Measurements from ENCODE around the gene SPRTN.

GRCh38 chr1:231355171-231355570 is 17.1 kb downstream of the SPRTN start:
- TF ChIP-seq, protein P1, sequence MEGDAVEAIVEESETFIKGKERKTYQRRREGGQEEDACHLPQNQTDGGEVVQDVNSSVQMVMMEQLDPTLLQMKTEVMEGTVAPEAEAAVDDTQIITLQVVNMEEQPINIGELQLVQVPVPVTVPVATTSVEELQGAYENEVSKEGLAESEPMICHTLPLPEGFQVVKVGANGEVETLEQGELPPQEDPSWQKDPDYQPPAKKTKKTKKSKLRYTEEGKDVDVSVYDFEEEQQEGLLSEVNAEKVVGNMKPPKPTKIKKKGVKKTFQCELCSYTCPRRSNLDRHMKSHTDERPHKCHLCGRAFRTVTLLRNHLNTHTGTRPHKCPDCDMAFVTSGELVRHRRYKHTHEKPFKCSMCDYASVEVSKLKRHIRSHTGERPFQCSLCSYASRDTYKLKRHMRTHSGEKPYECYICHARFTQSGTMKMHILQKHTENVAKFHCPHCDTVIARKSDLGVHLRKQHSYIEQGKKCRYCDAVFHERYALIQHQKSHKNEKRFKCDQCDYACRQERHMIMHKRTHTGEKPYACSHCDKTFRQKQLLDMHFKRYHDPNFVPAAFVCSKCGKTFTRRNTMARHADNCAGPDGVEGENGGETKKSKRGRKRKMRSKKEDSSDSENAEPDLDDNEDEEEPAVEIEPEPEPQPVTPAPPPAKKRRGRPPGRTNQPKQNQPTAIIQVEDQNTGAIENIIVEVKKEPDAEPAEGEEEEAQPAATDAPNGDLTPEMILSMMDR (IDR thresholded peaks at IDR 0.05) = no peak
- TF ChIP-seq POLR2AphosphoS5 (IDR thresholded peaks at IDR 0.05) = no peak
- TF ChIP-seq POLR2A (IDR thresholded peaks at IDR 0.05) = no peak
- TF ChIP-seq EP300 (IDR thresholded peaks at IDR 0.05) = no peak

Measured in stomach (tissue), 4 donors.